Measurements from ENCODE around the gene FAM193A.
"Not testable (repeated sequence)": the region's sequence is repeated elsewhere in the genome, so short reads cannot be mapped to it uniquely, and the experiment has no call there.

The FAM193A gene

GRCh38 chr4:2574009-2574408, 37.6 kb downstream of the FAM193A start:
- DNase-seq (ENCODE audit: low read depth) = no peak

GRCh38 chr4:2574863-2575262, 38.4 kb downstream of the FAM193A start:
- no peak for DNase-seq (ENCODE audit: low read depth)

GRCh38 chr4:2576290-2576689, 39.8 kb downstream of the FAM193A start:
- no peak for DNase-seq (ENCODE audit: low read depth)

GRCh38 chr4:2578106-2578505, 41.7 kb downstream of the FAM193A start:
- DNase-seq (ENCODE audit: low read depth) = no peak

- no peak for DNase-seq (ENCODE audit: low read depth)
Measured at GRCh38 chr4:2579910-2580309, 43.5 kb downstream of the FAM193A start.

- no peak for DNase-seq (ENCODE audit: low read depth)
Measured at GRCh38 chr4:2583092-2583491, 46.6 kb downstream of the FAM193A start.

- DNase-seq (ENCODE audit: low read depth) = no peak
Measured at GRCh38 chr4:2583517-2583916, 47.1 kb downstream of the FAM193A start.

- no peak for DNase-seq (ENCODE audit: low read depth)
Measured at GRCh38 chr4:2586502-2586901, 50.1 kb downstream of the FAM193A start.

GRCh38 chr4:2587213-2587823, 50.9 kb downstream of the FAM193A start:
- no peak for DNase-seq (ENCODE audit: low read depth)

GRCh38 chr4:2588259-2588658, 51.8 kb downstream of the FAM193A start:
- DNase-seq (ENCODE audit: low read depth) = no peak

GRCh38 chr4:2591189-2591588, 54.7 kb downstream of the FAM193A start:
- no peak for DNase-seq (ENCODE audit: low read depth)

- DNase-seq (ENCODE audit: low read depth) = not testable (repeated sequence)
Measured at GRCh38 chr4:2592014-2592413, 55.6 kb downstream of the FAM193A start.

GRCh38 chr4:2592572-2592971, 56.1 kb downstream of the FAM193A start:
- DNase-seq (ENCODE audit: low read depth) = no peak

- DNase-seq (ENCODE audit: low read depth) = no peak
Measured at GRCh38 chr4:2593003-2593402, 56.6 kb downstream of the FAM193A start.

- DNase-seq (ENCODE audit: low read depth) = no peak
Measured at GRCh38 chr4:2595436-2595835, 59.0 kb downstream of the FAM193A start.

- no peak for DNase-seq (ENCODE audit: low read depth)
Measured at GRCh38 chr4:2595952-2596552, 59.6 kb downstream of the FAM193A start.

- no peak for DNase-seq (ENCODE audit: low read depth)
Measured at GRCh38 chr4:2596611-2597010, 60.2 kb downstream of the FAM193A start.

- no peak for DNase-seq (ENCODE audit: low read depth)
Measured at GRCh38 chr4:2598511-2599303, 62.3 kb downstream of the FAM193A start.

GRCh38 chr4:2599304-2599654, 62.8 kb downstream of the FAM193A start:
- DNase-seq (ENCODE audit: low read depth) = no peak

- no peak for DNase-seq (ENCODE audit: low read depth)
Measured at GRCh38 chr4:2600878-2601277, 64.4 kb downstream of the FAM193A start.

GRCh38 chr4:2604614-2605013, 68.2 kb downstream of the FAM193A start:
- no peak for DNase-seq (ENCODE audit: low read depth)

GRCh38 chr4:2606960-2607506, 70.6 kb downstream of the FAM193A start:
- no peak for DNase-seq (ENCODE audit: low read depth)

GRCh38 chr4:2607822-2608221, 71.4 kb downstream of the FAM193A start:
- DNase-seq (ENCODE audit: low read depth) = no peak
